Subcutaneous abdominal adipose tissue (tissue), 5 donors: ENCODE measurements around the gene RNF168.

ENCODE experiments used
- H3K27ac ChIP-seq: one replicate; pipeline ENCODE4 v1.7.0; 2013; ENCODE audit warnings: low read depth, mild to moderate bottlenecking, inconsistent platforms, low read length, moderate library complexity
- H3K27me3 ChIP-seq, 5 donors: one replicate each; pipeline ENCODE4 v1.7.0; 2013; ENCODE audit warnings: low read length in 5 of 5, inconsistent platforms in 1 of 5; ENCODE audit not compliant: control insufficient read depth in 5 of 5, insufficient read depth in 4 of 5
- H3K36me3 ChIP-seq, 5 donors: one replicate each; pipeline ENCODE4 v1.7.0; 2013; ENCODE audit warnings: low read length in 5 of 5; ENCODE audit not compliant: control insufficient read depth in 5 of 5, insufficient read depth in 5 of 5
- H3K4me1 ChIP-seq, 5 donors: one replicate each; pipeline ENCODE4 v1.7.0; 2013; ENCODE audit warnings: low read length in 5 of 5, mild to moderate bottlenecking in 3 of 5, moderate library complexity in 1 of 5; ENCODE audit not compliant: control insufficient read depth in 5 of 5, insufficient read depth in 5 of 5
- H3K4me3 ChIP-seq, 5 donors: one replicate each; pipeline ENCODE4 v1.7.0; 2013; ENCODE audit warnings: low read length in 5 of 5, low read depth in 1 of 5
- H3K9ac ChIP-seq, 5 donors: one replicate each; pipeline ENCODE4 v1.7.0; 2013; ENCODE audit warnings: low read length in 5 of 5, mild to moderate bottlenecking in 4 of 5, moderate library complexity in 3 of 5
- H3K9me3 ChIP-seq, 5 donors: one replicate each; pipeline ENCODE4 v1.7.0; 2013; ENCODE audit warnings: low read length in 5 of 5; ENCODE audit not compliant: control insufficient read depth in 5 of 5
- donor health status: healthy.
- donor health status: healthy.
- donor health status: healthy.
- donor health status: healthy.
- donor health status: healthy.

The RNF168 gene

DNA sequence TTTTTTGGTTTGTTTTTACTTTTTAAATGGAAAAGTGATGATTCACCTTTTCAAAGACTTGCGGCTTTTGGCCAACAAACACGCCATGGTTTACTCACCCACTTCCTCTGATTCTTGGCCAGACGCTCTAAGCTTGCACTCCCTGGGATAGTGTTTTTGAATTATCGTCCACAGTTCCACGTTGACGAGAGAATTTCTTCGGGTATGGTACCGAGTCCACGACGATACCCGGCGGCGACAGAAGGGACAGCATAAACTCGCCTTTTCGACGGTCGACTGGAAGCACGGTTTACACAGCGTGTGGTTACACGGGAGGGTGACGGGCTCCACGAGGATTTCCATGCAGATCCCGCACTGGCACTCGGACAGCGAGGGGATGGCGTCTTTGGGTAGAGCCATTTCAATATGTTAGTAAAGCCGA is 783 bp downstream of the RNF168 start:
- peak overlapping the region; percentile 92 to 98 (median 95) for H3K4me3 ChIP-seq
- H3K36me3 ChIP-seq: peaks cover 0 to 2% (median 0%) of the 10 kb centered on the region in 5 donors
- H3K27ac ChIP-seq: peak overlapping the region; percentile 99
- H3K9ac ChIP-seq: peak overlapping the region; percentile 93 to 98 (median 94)
- H3K9me3 ChIP-seq: peaks cover 0 to 7% (median 4%) of the 10 kb centered on the region in 5 donors
- peaks cover 3 to 41% (median 37%) of the 10 kb centered on the region in 5 donors for H3K4me1 ChIP-seq
- H3K27me3 ChIP-seq: no peaks in the 10 kb centered on the region

DNA sequence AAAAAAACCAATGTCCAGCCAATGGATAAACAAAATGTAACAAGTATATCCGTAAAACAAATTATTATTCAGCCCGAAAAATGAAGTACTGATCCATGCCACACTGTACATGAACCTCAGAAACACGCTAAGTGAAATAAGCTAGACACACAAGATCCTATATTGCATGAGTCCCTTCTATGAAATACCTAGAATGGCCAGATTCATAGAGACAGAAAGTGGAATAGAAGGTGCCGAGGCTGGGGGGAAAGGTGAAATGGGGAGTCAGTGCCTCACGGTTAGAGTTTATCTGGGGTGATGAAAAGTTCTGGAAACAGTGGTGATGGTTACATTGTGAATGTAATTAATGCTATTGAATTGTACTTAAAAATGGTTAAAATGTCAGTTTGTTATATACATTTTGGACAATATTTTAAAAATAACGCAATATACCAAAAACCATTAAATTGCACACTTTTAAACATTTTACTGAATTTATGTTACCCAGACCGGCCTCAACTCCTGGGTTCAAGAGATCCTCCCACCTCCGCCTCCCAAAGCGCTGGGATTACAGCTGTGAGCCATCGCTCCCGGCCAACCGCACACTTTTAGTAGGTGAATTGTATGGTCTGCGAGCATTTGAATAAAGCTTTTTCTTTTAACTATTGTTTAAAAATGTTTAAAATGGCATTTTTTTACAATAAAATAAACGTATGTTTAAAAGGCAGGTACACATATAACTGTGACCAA is 2.1 kb downstream of the RNF168 start:
- no peaks in the 10 kb centered on the region for H3K27me3 ChIP-seq
- peaks cover 0 to 2% (median 0%) of the 10 kb centered on the region in 5 donors for H3K36me3 ChIP-seq
- peak overlapping the region; percentile 99 for H3K27ac ChIP-seq
- peaks cover 3 to 41% (median 37%) of the 10 kb centered on the region in 5 donors for H3K4me1 ChIP-seq
- H3K9me3 ChIP-seq: peaks cover 0 to under 1% (median 0%) of the 10 kb centered on the region in 5 donors
- peak overlapping the region; percentile 92 to 98 (median 95) for H3K4me3 ChIP-seq
- H3K9ac ChIP-seq: peak overlapping the region; percentile 23 to 98 (median 93)

DNA sequence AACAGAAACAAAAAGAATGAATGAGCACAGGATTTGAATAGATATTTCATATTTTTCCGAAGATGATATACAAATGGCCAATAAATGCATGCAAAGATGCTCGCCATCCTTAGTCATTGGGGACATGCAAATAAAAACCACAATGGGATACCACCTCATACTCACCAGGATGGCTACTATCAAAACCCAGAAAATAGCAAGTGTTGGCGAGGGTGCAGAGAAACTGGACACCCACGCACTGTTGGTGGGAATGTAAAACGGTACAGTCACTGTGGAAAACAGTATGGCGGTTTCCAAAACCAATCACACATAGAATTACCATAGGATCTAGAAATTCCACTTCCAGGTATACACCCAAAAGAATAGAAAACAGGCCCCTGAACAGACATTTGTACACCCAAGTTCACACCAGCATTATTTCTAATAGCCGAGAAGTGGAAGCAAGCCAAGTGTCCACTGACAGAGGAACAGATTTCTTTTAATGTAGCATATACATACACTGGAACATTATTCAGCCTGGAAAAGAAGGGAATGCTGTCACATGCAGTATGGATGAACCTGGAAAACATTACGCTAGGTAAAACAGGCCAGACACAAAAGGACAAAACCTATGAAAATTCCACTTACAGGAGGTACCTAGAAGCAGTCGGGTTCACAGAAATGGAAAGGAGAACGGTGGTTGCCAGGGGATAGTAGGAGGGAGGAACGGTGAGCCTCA is 3.6 kb downstream of the RNF168 start:
- H3K27ac ChIP-seq: peak overlapping the region; percentile 7
- H3K36me3 ChIP-seq: peaks cover 0 to 2% (median 0%) of the 10 kb centered on the region in 5 donors
- no peaks in the 10 kb centered on the region for H3K9me3 ChIP-seq
- peaks cover 3 to 41% (median 37%) of the 10 kb centered on the region in 5 donors for H3K4me1 ChIP-seq
- H3K9ac ChIP-seq: peak overlapping the region in 2 of 5 donors; percentile 11 to 12
- H3K4me3 ChIP-seq: peak overlapping the region; percentile 61 to 93 (median 69)
- no peaks in the 10 kb centered on the region for H3K27me3 ChIP-seq

DNA sequence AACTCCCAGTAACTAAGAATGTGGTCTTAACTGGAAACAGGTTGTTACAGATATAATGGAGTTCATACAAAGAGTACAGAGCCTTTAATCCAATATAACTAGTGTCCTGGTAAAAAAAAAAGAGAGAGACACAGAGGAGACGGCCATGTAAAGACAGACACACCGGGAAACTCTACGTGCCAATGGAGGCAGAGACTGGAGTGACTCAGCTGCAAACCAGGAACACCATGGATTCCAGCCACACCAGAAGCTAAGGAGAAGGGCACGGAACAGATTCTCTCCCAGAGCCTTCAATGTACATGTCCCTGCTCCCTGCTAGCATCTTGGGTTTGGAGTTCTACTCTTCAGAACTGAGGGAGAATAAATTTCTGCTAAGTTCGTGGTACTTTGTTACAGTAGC is 4.5 kb downstream of the RNF168 start:
- peaks cover 3 to 37% (median 34%) of the 10 kb centered on the region in 5 donors for H3K4me1 ChIP-seq
- H3K36me3 ChIP-seq: peaks cover 0 to 2% (median 0%) of the 10 kb centered on the region in 5 donors
- no peak overlapping the region for H3K9ac ChIP-seq
- peak overlapping the region; percentile 17 for H3K27ac ChIP-seq
- no peaks in the 10 kb centered on the region for H3K27me3 ChIP-seq
- H3K9me3 ChIP-seq: no peaks in the 10 kb centered on the region
- peak overlapping the region in 1 of 5 donors; percentile 19 for H3K4me3 ChIP-seq

DNA sequence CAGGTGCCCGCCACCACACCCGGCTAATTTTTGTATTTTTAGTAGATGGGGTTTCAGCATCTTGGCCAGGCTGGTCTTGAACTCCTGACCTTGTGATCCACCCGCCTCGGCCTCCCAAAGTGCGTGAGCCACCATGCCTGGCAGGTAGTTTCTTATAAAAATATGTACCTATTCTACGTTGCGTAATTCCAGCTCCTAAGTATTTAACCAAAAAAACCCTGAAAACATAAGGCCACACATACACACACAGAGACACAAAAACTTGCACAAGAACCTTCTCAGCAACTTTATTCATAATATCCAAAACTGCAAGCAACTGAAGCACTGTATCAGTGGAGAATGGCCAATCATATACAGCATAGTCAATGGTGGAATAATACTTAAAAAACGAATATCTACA is 5.3 kb downstream of the RNF168 start:
- Histone ChIP-seq H3K9me3 (no peaks in the 10 kb centered on the region), H3K4me1 (peaks cover 3 to 34% (median 31%) of the 10 kb centered on the region in 5 donors), H3K9ac (no peak overlapping the region), H3K36me3 (peaks cover 0 to 2% (median 0%) of the 10 kb centered on the region in 5 donors), H3K27me3 (no peaks in the 10 kb centered on the region), H3K4me3 (no peak overlapping the region), H3K27ac (no peak overlapping the region)

DNA sequence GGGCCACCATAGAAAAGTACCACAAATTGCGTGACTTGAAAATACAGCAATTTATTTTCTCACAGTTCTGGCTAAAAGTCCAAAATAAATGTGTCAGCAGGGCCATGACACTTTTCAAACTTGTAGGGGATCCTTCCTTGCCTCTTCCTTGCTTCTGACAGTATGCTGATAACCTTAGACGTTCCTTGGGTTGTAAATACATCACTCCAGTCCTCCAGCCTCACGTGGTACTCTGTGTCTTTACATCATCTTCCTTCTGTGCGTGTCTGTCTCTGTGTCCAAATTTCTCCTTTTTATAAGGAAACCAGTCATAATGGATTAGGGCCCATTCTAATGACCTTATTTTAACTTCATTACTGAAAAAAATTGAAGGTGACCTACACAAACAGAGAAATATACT is 7.4 kb downstream of the RNF168 start:
- no peaks in the 10 kb centered on the region for H3K9me3 ChIP-seq
- H3K4me1 ChIP-seq: peaks cover 0 to 26% (median 20%) of the 10 kb centered on the region in 5 donors
- no peaks in the 10 kb centered on the region for H3K27me3 ChIP-seq

DNA sequence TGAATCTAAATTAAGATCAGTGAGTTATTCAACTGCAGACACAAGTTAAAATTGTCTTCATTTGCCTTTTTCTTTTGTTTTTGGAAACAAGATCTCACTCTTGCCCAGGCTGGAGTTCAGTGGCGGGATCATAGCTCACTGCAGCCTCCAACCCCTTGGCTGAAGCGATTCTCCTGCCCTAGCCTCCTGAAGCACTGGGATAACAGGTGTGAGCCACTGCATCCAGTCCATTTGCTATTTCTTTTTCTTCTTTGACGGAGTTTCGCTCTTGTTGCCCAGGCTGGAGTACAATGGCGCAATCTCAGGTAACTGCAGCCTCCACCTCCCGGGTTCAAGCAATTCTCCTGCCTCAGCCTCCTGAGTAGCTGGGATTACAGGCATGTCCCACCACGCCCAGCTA is 10.3 kb downstream of the RNF168 start:
- Histone ChIP-seq H3K4me3 (no peak overlapping the region), H3K9me3 (no peaks in the 10 kb centered on the region), H3K27ac (no peak overlapping the region), H3K36me3 (no peaks in the 10 kb centered on the region), H3K27me3 (no peaks in the 10 kb centered on the region), H3K4me1 (peaks cover 0 to 5% (median 3%) of the 10 kb centered on the region in 5 donors), H3K9ac (no peak overlapping the region)

More for the DNA sequence above, 7.4 kb downstream of the RNF168 start:
- H3K4me3 ChIP-seq: no peak overlapping the region
- peaks cover 0 to 2% (median 0%) of the 10 kb centered on the region in 5 donors for H3K36me3 ChIP-seq
- H3K9ac ChIP-seq: no peak overlapping the region
- H3K27ac ChIP-seq: no peak overlapping the region

DNA sequence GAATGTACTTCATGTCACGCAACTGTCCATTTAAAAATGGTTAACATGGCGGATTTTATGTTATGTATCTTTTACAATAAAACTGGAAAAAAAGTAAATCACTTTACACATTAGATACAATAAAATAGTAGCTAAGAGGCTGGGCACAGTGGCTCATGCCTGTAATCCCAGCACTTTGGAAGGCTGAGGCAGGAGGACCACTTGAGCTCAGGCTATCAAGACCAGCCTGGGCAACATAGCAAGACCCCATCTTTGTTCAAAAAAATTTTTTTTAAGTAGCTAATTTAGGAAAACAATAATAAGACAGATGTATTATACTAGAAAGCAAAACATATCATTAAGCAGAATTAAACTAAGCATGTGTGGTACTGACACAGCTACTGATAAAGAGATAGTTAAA is 11.5 kb downstream of the RNF168 start:
- Histone ChIP-seq H3K4me3 (no peak overlapping the region), H3K9me3 (no peaks in the 10 kb centered on the region), H3K36me3 (peaks cover 3 to 7% (median 5%) of the 10 kb centered on the region in 5 donors), H3K9ac (no peak overlapping the region), H3K27me3 (no peaks in the 10 kb centered on the region), H3K27ac (no peak overlapping the region), H3K4me1 (peaks cover 0 to 5% (median 3%) of the 10 kb centered on the region in 5 donors)

DNA sequence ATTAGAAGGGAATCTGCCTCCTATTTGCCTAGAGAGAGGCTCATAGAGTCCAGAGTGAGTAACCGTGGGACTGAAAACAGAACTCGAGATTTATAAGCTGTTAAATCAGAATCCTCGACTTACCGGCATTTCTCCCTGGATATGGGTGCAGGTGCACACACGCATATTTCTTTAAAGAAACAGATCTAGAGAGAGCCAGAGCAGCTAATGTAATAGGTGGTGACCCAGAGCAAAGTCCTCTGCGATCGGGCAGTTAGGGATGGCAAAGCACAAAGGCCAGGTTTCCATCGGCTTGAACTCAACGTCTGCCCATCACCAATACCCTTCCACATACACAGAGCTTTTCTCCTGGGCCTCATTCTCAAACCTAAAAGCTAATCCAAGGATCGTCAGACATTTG is 13.8 kb downstream of the RNF168 start:
- Histone ChIP-seq H3K4me3 (no peak overlapping the region), H3K9me3 (no peaks in the 10 kb centered on the region), H3K4me1 (peaks cover 0 to 5% (median 3%) of the 10 kb centered on the region in 5 donors), H3K9ac (no peak overlapping the region), H3K27me3 (no peaks in the 10 kb centered on the region), H3K36me3 (peaks cover 12 to 25% (median 24%) of the 10 kb centered on the region in 5 donors), H3K27ac (no peak overlapping the region)

DNA sequence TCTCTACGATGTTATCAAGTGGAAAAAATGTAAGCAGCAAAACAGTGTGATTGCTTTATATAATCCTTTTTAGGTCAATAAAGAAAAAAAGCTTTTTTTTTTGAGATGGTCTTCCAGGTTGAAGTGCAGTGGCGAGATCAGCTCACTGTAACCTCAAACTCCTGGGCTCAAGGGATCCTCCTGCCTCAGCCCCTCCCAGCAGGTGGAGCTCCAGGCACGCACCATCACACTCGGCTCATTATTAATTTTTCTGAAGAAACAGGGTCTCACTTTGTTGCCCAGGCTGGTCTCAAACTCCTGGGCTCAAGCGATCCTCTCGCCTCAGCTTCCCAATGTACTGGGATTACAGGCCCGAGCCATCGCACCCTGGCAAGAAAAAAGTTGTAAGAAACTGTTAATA is 17.3 kb downstream of the RNF168 start:
- Histone ChIP-seq H3K27ac (no peak overlapping the region), H3K36me3 (peaks cover 29 to 53% (median 49%) of the 10 kb centered on the region in 5 donors), H3K9ac (no peak overlapping the region), H3K9me3 (no peaks in the 10 kb centered on the region), H3K4me1 (peaks cover 0 to 5% (median 3%) of the 10 kb centered on the region in 5 donors), H3K27me3 (no peaks in the 10 kb centered on the region), H3K4me3 (no peak overlapping the region)
